ENCODE data around the gene NLRP8.

The NLRP8 gene

GRCh38 chr19:55907746-55908145 is 39.9 kb upstream of the NLRP8 start:
- H4K8ac ChIP-seq (ENCODE audit: low read depth, low read length), result no peak overlapping the region
- WGBS (ENCODE audit: extremely low coverage, insufficient coverage, low lambda C conversion rate), result no CpG with 5 or more reads among the region's 3 CpGs
- no peak overlapping the region for H3K4me3 ChIP-seq (ENCODE audit: low read length)
- no peak overlapping the region for H4K5ac ChIP-seq (ENCODE audit: low read length)
- H2BK5ac ChIP-seq (ENCODE audit: low read length), result no peak overlapping the region
- no peaks in the 10 kb centered on the region for H3K27me3 ChIP-seq (ENCODE audit: insufficient read depth, low read length, poor library complexity)
- no peak overlapping the region for H2AK5ac ChIP-seq (ENCODE audit: low read length)
- no peak overlapping the region for H3K27ac ChIP-seq (ENCODE audit: low read depth, low read length)
- H2BK15ac ChIP-seq (replicated peaks; ENCODE audit: low read depth), result no peak overlapping the region
- H3K79me1 ChIP-seq (ENCODE audit: low read length), result no peaks in the 10 kb centered on the region
- no peak overlapping the region for H3K9ac ChIP-seq (ENCODE audit: low read length)
- H3K4me1 ChIP-seq (ENCODE audit: control insufficient read depth, low read depth, low read length), result no peaks in the 10 kb centered on the region
- no peak overlapping the region for H3K23ac ChIP-seq (ENCODE audit: low read length)
- no peaks in the 10 kb centered on the region for H3K36me3 ChIP-seq (ENCODE audit: control insufficient read depth, insufficient read depth, low read length)
- no peak for DNase-seq
- H3K56ac ChIP-seq (ENCODE audit: low read length), result no peak overlapping the region
- H3K79me2 ChIP-seq (ENCODE audit: control insufficient read depth, insufficient read depth, low read length), result no peaks in the 10 kb centered on the region
- H3K18ac ChIP-seq (ENCODE audit: low read length), result no peak overlapping the region
- no peak overlapping the region for H3K4me2 ChIP-seq (ENCODE audit: low read length)
- H2BK120ac ChIP-seq (ENCODE audit: low read depth, low read length), result no peak overlapping the region
- H3K4ac ChIP-seq (ENCODE audit: low read depth, low read length), result no peak overlapping the region

GRCh38 chr19:55909801-55910200 is 37.8 kb upstream of the NLRP8 start:
- no peaks in the 10 kb centered on the region for H3K79me2 ChIP-seq (ENCODE audit: control insufficient read depth, insufficient read depth, low read length)
- H3K4ac ChIP-seq (ENCODE audit: low read depth, low read length), result no peak overlapping the region
- no peak overlapping the region for H4K5ac ChIP-seq (ENCODE audit: low read length)
- no peak overlapping the region for H2BK15ac ChIP-seq (replicated peaks; ENCODE audit: low read depth)
- H2AK5ac ChIP-seq (ENCODE audit: low read length), result no peak overlapping the region
- H3K4me3 ChIP-seq (ENCODE audit: low read length), result no peak overlapping the region
- no peaks in the 10 kb centered on the region for H3K79me1 ChIP-seq (ENCODE audit: low read length)
- H3K18ac ChIP-seq (ENCODE audit: low read length), result no peak overlapping the region
- no peak overlapping the region for H3K56ac ChIP-seq (ENCODE audit: low read length)
- no peaks in the 10 kb centered on the region for H3K36me3 ChIP-seq (ENCODE audit: control insufficient read depth, insufficient read depth, low read length)
- H3K23ac ChIP-seq (ENCODE audit: low read length), result no peak overlapping the region
- H3K27me3 ChIP-seq (ENCODE audit: insufficient read depth, low read length, poor library complexity), result no peaks in the 10 kb centered on the region
- no peak overlapping the region for H3K4me2 ChIP-seq (ENCODE audit: low read length)
- no peaks in the 10 kb centered on the region for H3K4me1 ChIP-seq (ENCODE audit: control insufficient read depth, low read depth, low read length)
- no peak overlapping the region for H2BK5ac ChIP-seq (ENCODE audit: low read length)
- no CpG with 5 or more reads among the region's 2 CpGs for WGBS (ENCODE audit: extremely low coverage, insufficient coverage, low lambda C conversion rate)
- no peak for DNase-seq
- H4K8ac ChIP-seq (ENCODE audit: low read depth, low read length), result no peak overlapping the region
- no peak overlapping the region for H3K27ac ChIP-seq (ENCODE audit: low read depth, low read length)
- no peak overlapping the region for H2BK120ac ChIP-seq (ENCODE audit: low read depth, low read length)
- H3K9ac ChIP-seq (ENCODE audit: low read length), result no peak overlapping the region

GRCh38 chr19:55912916-55913315 is 34.7 kb upstream of the NLRP8 start:
- Histone ChIP-seq H2BK15ac (replicated peaks; ENCODE audit: low read depth) (no peak overlapping the region), H2BK120ac (ENCODE audit: low read depth, low read length) (no peak overlapping the region), H3K79me1 (ENCODE audit: low read length) (no peaks in the 10 kb centered on the region), H2BK5ac (ENCODE audit: low read length) (no peak overlapping the region), H3K36me3 (ENCODE audit: control insufficient read depth, insufficient read depth, low read length) (no peaks in the 10 kb centered on the region), H2AK5ac (ENCODE audit: low read length) (no peak overlapping the region), H3K4me2 (ENCODE audit: low read length) (no peak overlapping the region), H3K4me1 (ENCODE audit: control insufficient read depth, low read depth, low read length) (no peaks in the 10 kb centered on the region), H3K4me3 (ENCODE audit: low read length) (no peak overlapping the region), H3K27me3 (ENCODE audit: insufficient read depth, low read length, poor library complexity) (no peaks in the 10 kb centered on the region), H3K79me2 (ENCODE audit: control insufficient read depth, insufficient read depth, low read length) (no peaks in the 10 kb centered on the region), H3K18ac (ENCODE audit: low read length) (no peak overlapping the region), H3K56ac (ENCODE audit: low read length) (no peak overlapping the region), H3K9ac (ENCODE audit: low read length) (no peak overlapping the region), H4K5ac (ENCODE audit: low read length) (no peak overlapping the region), H3K4ac (ENCODE audit: low read depth, low read length) (no peak overlapping the region), H3K27ac (ENCODE audit: low read depth, low read length) (no peak overlapping the region), H4K8ac (ENCODE audit: low read depth, low read length) (no peak overlapping the region), H3K23ac (ENCODE audit: low read length) (no peak overlapping the region)
- no peak for DNase-seq
- no CpG with 5 or more reads among the region's 7 CpGs for WGBS (ENCODE audit: extremely low coverage, insufficient coverage, low lambda C conversion rate)

- Histone ChIP-seq H3K4me2 (ENCODE audit: low read length) (no peak overlapping the region), H4K5ac (ENCODE audit: low read length) (no peak overlapping the region), H4K8ac (ENCODE audit: low read depth, low read length) (no peak overlapping the region), H3K27ac (ENCODE audit: low read depth, low read length) (no peak overlapping the region), H3K9ac (ENCODE audit: low read length) (no peak overlapping the region), H2BK5ac (ENCODE audit: low read length) (no peak overlapping the region), H2BK15ac (replicated peaks; ENCODE audit: low read depth) (no peak overlapping the region), H3K27me3 (ENCODE audit: insufficient read depth, low read length, poor library complexity) (no peaks in the 10 kb centered on the region), H2AK5ac (ENCODE audit: low read length) (no peak overlapping the region), H3K4ac (ENCODE audit: low read depth, low read length) (no peak overlapping the region), H3K79me2 (ENCODE audit: control insufficient read depth, insufficient read depth, low read length) (no peaks in the 10 kb centered on the region), H3K56ac (ENCODE audit: low read length) (no peak overlapping the region), H2BK120ac (ENCODE audit: low read depth, low read length) (no peak overlapping the region), H3K18ac (ENCODE audit: low read length) (no peak overlapping the region), H3K79me1 (ENCODE audit: low read length) (no peaks in the 10 kb centered on the region), H3K36me3 (ENCODE audit: control insufficient read depth, insufficient read depth, low read length) (no peaks in the 10 kb centered on the region), H3K23ac (ENCODE audit: low read length) (no peak overlapping the region), H3K4me3 (ENCODE audit: low read length) (no peak overlapping the region), H3K4me1 (ENCODE audit: control insufficient read depth, low read depth, low read length) (no peaks in the 10 kb centered on the region)
- WGBS (ENCODE audit: extremely low coverage, insufficient coverage, low lambda C conversion rate), result no CpG with 5 or more reads among the region's 9 CpGs
- no peak for DNase-seq
Observed at GRCh38 chr19:55913643-55914268, 33.9 kb upstream of the NLRP8 start.

GRCh38 chr19:55923556-55923955 is 24.1 kb upstream of the NLRP8 start:
- Histone ChIP-seq H3K4me3 (ENCODE audit: low read length) (no peak overlapping the region), H3K79me2 (ENCODE audit: control insufficient read depth, insufficient read depth, low read length) (no peaks in the 10 kb centered on the region), H4K5ac (ENCODE audit: low read length) (no peak overlapping the region), H3K4me1 (ENCODE audit: control insufficient read depth, low read depth, low read length) (no peaks in the 10 kb centered on the region), H2AK5ac (ENCODE audit: low read length) (no peak overlapping the region), H2BK5ac (ENCODE audit: low read length) (no peak overlapping the region), H3K56ac (ENCODE audit: low read length) (no peak overlapping the region), H2BK15ac (replicated peaks; ENCODE audit: low read depth) (no peak overlapping the region), H3K79me1 (ENCODE audit: low read length) (no peaks in the 10 kb centered on the region), H3K27me3 (ENCODE audit: insufficient read depth, low read length, poor library complexity) (no peaks in the 10 kb centered on the region), H2BK120ac (ENCODE audit: low read depth, low read length) (no peak overlapping the region), H3K18ac (ENCODE audit: low read length) (no peak overlapping the region), H3K27ac (ENCODE audit: low read depth, low read length) (no peak overlapping the region), H3K36me3 (ENCODE audit: control insufficient read depth, insufficient read depth, low read length) (no peaks in the 10 kb centered on the region), H3K23ac (ENCODE audit: low read length) (no peak overlapping the region), H3K4me2 (ENCODE audit: low read length) (no peak overlapping the region), H4K8ac (ENCODE audit: low read depth, low read length) (no peak overlapping the region), H3K9ac (ENCODE audit: low read length) (no peak overlapping the region), H3K4ac (ENCODE audit: low read depth, low read length) (no peak overlapping the region)
- no peak for DNase-seq
- WGBS (ENCODE audit: extremely low coverage, insufficient coverage, low lambda C conversion rate), result no CpG with 5 or more reads among the region's 5 CpGs

- H2BK5ac ChIP-seq (ENCODE audit: low read length), result no peak overlapping the region
- H3K27me3 ChIP-seq (ENCODE audit: insufficient read depth, low read length, poor library complexity), result no peaks in the 10 kb centered on the region
- H3K9ac ChIP-seq (ENCODE audit: low read length), result no peak overlapping the region
- H3K4ac ChIP-seq (ENCODE audit: low read depth, low read length), result no peak overlapping the region
- H3K56ac ChIP-seq (ENCODE audit: low read length), result no peak overlapping the region
- H2AK5ac ChIP-seq (ENCODE audit: low read length), result no peak overlapping the region
- H3K27ac ChIP-seq (ENCODE audit: low read depth, low read length), result no peak overlapping the region
- DNase-seq, result no peak
- no peaks in the 10 kb centered on the region for H3K79me2 ChIP-seq (ENCODE audit: control insufficient read depth, insufficient read depth, low read length)
- no peaks in the 10 kb centered on the region for H3K36me3 ChIP-seq (ENCODE audit: control insufficient read depth, insufficient read depth, low read length)
- no peak overlapping the region for H2BK15ac ChIP-seq (replicated peaks; ENCODE audit: low read depth)
- WGBS (ENCODE audit: extremely low coverage, insufficient coverage, low lambda C conversion rate), result no CpG with 5 or more reads among the region's 8 CpGs
- no peak overlapping the region for H2BK120ac ChIP-seq (ENCODE audit: low read depth, low read length)
- no peaks in the 10 kb centered on the region for H3K4me1 ChIP-seq (ENCODE audit: control insufficient read depth, low read depth, low read length)
- no peak overlapping the region for H3K4me2 ChIP-seq (ENCODE audit: low read length)
- no peaks in the 10 kb centered on the region for H3K79me1 ChIP-seq (ENCODE audit: low read length)
- H4K5ac ChIP-seq (ENCODE audit: low read length), result no peak overlapping the region
- no peak overlapping the region for H3K4me3 ChIP-seq (ENCODE audit: low read length)
- no peak overlapping the region for H3K18ac ChIP-seq (ENCODE audit: low read length)
- no peak overlapping the region for H4K8ac ChIP-seq (ENCODE audit: low read depth, low read length)
- H3K23ac ChIP-seq (ENCODE audit: low read length), result no peak overlapping the region
Observed at GRCh38 chr19:55927991-55928390, 19.6 kb upstream of the NLRP8 start.

Measured in mesendoderm (in vitro differentiated cells).